GM19395 (cell line): ENCODE data around the gene CARM1.
A peak's percentile ranks its signal among the peaks of the same experiment; 100 is the strongest.
"Not testable (repeated sequence)": the region's sequence is repeated elsewhere in the genome, so short reads cannot be mapped to it uniquely, and the experiment has no call there.

Experiments
- ATAC-seq: cut with Tn5 transposase; IDR thresholded peaks from one replicate; pipeline ENCODE4 v1.9.1; 2021; ENCODE audit warnings: mild to moderate bottlenecking, moderate library complexity; ENCODE audit not compliant: unreplicated experiment

The CARM1 gene

GRCh38 chr19:10872546-10873107 is 1.3 kb downstream of the CARM1 start:
- no peak for ATAC-seq

- ATAC-seq = no peak
Observed at GRCh38 chr19:10874024-10874423, 2.7 kb downstream of the CARM1 start.

- peak; percentile 63 for ATAC-seq
Observed at GRCh38 chr19:10876459-10877240, 5.3 kb downstream of the CARM1 start.

GRCh38 chr19:10877608-10878007 is 6.3 kb downstream of the CARM1 start:
- ATAC-seq = not testable (repeated sequence)

- ATAC-seq = no peak
Observed at GRCh38 chr19:10878253-10878652, 6.9 kb downstream of the CARM1 start.

- ATAC-seq = no peak
Observed at GRCh38 chr19:10881403-10882107, 10.2 kb downstream of the CARM1 start.

- ATAC-seq = no peak
Observed at GRCh38 chr19:10882108-10882457, 10.7 kb downstream of the CARM1 start.

GRCh38 chr19:10884274-10884673 is 12.9 kb downstream of the CARM1 start:
- ATAC-seq = no peak

GRCh38 chr19:10885201-10886169 is 14.1 kb downstream of the CARM1 start:
- no peak for ATAC-seq

- no peak for ATAC-seq
Observed at GRCh38 chr19:10887616-10888367, 16.4 kb downstream of the CARM1 start.

GRCh38 chr19:10888421-10888866 is 17.1 kb downstream of the CARM1 start:
- no peak for ATAC-seq

- no peak for ATAC-seq
Observed at GRCh38 chr19:10889880-10890279, 18.5 kb downstream of the CARM1 start.

GRCh38 chr19:10891405-10892086 is 20.2 kb downstream of the CARM1 start:
- no peak for ATAC-seq

GRCh38 chr19:10892256-10892655 is 20.9 kb downstream of the CARM1 start:
- ATAC-seq = no peak

- no peak for ATAC-seq
Observed at GRCh38 chr19:10894911-10895213, 23.5 kb downstream of the CARM1 start.

- no peak for ATAC-seq
Observed at GRCh38 chr19:10895363-10895762, 24.0 kb downstream of the CARM1 start.

- no peak for ATAC-seq
Observed at GRCh38 chr19:10895920-10896319, 24.6 kb downstream of the CARM1 start.

GRCh38 chr19:10896851-10897526 is 25.6 kb downstream of the CARM1 start:
- no peak for ATAC-seq

- no peak for ATAC-seq
Observed at GRCh38 chr19:10898633-10899032, 27.3 kb downstream of the CARM1 start.
